LNCAP (cell line): ENCODE measurements around the gene SPATA31A6.
A peak's percentile ranks its signal among the peaks of the same experiment; 100 is the strongest.
"Not testable (repeated sequence)": the region's sequence is repeated elsewhere in the genome, so short reads cannot be mapped to it uniquely, and the experiment has no call there.

ENCODE experiments used
- TF ChIP-seq, protein P1 (sequence below): fragments of 450-650 bp; IDR thresholded peaks from 2 replicates; pipeline ENCODE4 v1.5.1; 2017; ENCODE audit warnings: mild to moderate bottlenecking

SPATA31A6 gene

DNA sequence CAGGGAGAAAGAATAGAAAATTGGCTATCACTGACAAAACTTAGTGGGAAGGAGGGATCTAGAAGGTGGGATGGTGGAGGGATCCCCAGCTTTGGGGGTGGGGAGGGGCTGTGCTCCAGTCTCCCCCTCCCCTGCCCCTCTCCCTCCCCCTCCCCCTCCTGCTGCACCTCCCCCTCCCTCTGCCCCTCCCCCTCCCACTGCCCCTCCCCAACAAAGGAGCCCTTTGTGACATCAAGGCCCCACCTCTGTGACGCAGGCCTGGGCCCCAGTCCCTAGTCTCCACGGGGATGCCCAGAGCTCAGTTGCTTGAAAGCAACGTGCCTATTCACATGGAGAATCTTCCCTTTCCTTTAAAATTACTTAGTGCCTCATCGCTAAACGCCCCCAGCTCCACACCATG lies at the start of gene SPATA31A6:
Gene SPATA31A6, plus strand, starts transcription at position 301 of the 400 bp plus-strand sequence. Its CDS starts 29 bp downstream, at position 330.
- TF ChIP-seq, protein P1, sequence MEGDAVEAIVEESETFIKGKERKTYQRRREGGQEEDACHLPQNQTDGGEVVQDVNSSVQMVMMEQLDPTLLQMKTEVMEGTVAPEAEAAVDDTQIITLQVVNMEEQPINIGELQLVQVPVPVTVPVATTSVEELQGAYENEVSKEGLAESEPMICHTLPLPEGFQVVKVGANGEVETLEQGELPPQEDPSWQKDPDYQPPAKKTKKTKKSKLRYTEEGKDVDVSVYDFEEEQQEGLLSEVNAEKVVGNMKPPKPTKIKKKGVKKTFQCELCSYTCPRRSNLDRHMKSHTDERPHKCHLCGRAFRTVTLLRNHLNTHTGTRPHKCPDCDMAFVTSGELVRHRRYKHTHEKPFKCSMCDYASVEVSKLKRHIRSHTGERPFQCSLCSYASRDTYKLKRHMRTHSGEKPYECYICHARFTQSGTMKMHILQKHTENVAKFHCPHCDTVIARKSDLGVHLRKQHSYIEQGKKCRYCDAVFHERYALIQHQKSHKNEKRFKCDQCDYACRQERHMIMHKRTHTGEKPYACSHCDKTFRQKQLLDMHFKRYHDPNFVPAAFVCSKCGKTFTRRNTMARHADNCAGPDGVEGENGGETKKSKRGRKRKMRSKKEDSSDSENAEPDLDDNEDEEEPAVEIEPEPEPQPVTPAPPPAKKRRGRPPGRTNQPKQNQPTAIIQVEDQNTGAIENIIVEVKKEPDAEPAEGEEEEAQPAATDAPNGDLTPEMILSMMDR = not testable (repeated sequence)

DNA sequence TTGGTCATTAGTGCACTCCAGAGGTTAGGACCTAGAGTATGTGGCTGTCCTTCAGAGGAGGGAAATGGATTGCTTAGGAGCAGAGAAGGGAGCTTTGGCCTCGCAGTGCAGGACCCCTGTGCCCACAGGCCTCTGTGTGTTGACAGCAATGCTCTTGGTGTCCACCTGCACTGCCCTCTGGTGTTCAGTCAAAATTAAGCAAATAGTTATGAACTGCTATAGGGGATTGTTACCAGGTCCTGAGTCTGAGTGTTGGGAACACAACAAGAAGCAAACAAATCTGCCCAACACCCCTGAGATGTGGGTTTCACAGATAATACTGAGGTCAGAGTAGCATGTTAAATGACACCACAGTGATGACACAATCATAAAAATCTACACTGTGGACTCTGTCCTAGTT lies 23.2 kb upstream of the SPATA31A6 start:
- TF ChIP-seq, protein P1 = peak; percentile 40
